Mucosa of descending colon (tissue), 3 donors: Measurements from ENCODE around the gene PDE6B. TPM values are rescaled to one million over a fixed set of nuclear protein-coding genes. Genes with fewer than 3 reads are reported as not detected.
A peak's percentile ranks its signal among the peaks of the same experiment; 100 is the strongest.

Experiments
- ATAC-seq: fragments of 200-7000 bp; cut with Tn5 transposase; one replicate; pipeline ENCODE4 v1.9.1; 2020; ENCODE audit warnings: mild to moderate bottlenecking, moderate library complexity
- DNase-seq, 3 donors: peaks; one replicate each; pipeline ENCODE4 v3.0.0-alpha.2; 2020
- H3K36me3 ChIP-seq: fragments of 200-600 bp; one replicate; pipeline ENCODE4 v1.8.0; 2021; ENCODE audit warnings: low read depth, mild to moderate bottlenecking
- H3K4me1 ChIP-seq: fragments of 200-600 bp; one replicate; pipeline ENCODE4 v1.8.0; 2021; ENCODE audit warnings: low read depth, mild to moderate bottlenecking
- H3K4me3 ChIP-seq: fragments of 200-600 bp; one replicate; pipeline ENCODE4 v1.8.0; 2021; ENCODE audit warnings: mild to moderate bottlenecking
- H3K9me3 ChIP-seq: fragments of 200-600 bp; one replicate; pipeline ENCODE4 v1.8.0; 2021; ENCODE audit warnings: mild to moderate bottlenecking
- CTCF ChIP-seq: fragments of 200-600 bp; IDR thresholded peaks from one replicate; pipeline ENCODE4 v1.8.0; 2022; ENCODE audit warnings: antibody characterized with exemption, mild to moderate bottlenecking
- intact Hi-C, 2 donors: fragments of 100-400 bp; cut with DNase I in 1 of 2; cut with micrococcal nuclease in 1 of 2; formaldehyde crosslinking; loops; one replicate each; pipeline versions ENCODE4 v1.11.0 to v1.11.1; 2022; cut with DNase I, micrococcal nuclease
- total RNA-seq, 3 donors: library from RNA; stranded (reverse); fragmentation: NEBNext Ultra II Directional in 2 of 3; extraction: Animal tissue kit (Norgen Biotek cat#: 25700) in 2 of 3; gene quantifications; one replicate each; pipeline versions ENCODE4 v1.2.1 to v1.2.4, GENCODE V29; 2021 to 2023
- donor health status: DM: no; HTN: no; CAD: no; lungs with moderate emphysema.
- donor health status: DM: no; HTN: no; CAD: no.
- donor health status: DM: no; HTN: yes; CAD: no.

Gene PDE6B
- total RNA-seq, 3 donors from 2014 or later = 1.0 to 2.9 (median 1.2) TPM

DNA sequence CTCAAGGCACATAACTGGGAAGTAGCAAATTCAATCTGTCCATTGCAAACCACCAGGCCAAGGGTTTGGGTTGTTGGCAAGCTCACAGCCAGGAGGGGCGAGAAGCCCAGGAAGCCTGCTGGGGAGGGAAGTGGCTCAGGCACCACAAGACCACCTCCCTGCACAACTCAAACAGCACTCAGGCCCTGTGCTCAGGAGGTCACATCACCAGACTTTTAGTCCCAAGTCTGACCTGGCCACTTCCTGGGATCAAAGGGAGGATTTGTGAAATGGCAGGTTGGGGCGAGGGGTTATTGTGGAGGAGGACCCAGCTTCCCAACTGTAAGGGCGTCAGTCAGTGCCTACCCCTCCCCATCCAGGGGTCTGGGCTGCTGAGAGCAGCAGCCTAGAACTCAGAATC is 46.4 kb downstream of the PDE6B start:
- ATAC-seq = no peak
- DNase-seq = no peak
- TF ChIP-seq CTCF = no peak
- no peaks in the 10 kb centered on the region for H3K9me3 ChIP-seq
- intact Hi-C loops = no loop called here
- peaks cover 3% of the 10 kb centered on the region for H3K36me3 ChIP-seq
- peaks cover 17% of the 10 kb centered on the region for H3K4me1 ChIP-seq
- H3K4me3 ChIP-seq = no peak overlapping the region

- H3K4me3 ChIP-seq = peak overlapping the region; percentile 77
- no peaks in the 10 kb centered on the region for H3K9me3 ChIP-seq
- H3K36me3 ChIP-seq = peaks cover 3% of the 10 kb centered on the region
- DNase-seq (peak; percentile 81 to 85 (median 85)), ATAC-seq (peak; percentile 60)
- no peak for TF ChIP-seq CTCF
- intact Hi-C loops = no loop called here
- H3K4me1 ChIP-seq = peaks cover 26% of the 10 kb centered on the region
Measured at GRCh38 chr4:673349-674091, 48.1 kb downstream of the PDE6B start.

- ATAC-seq (peak; percentile 89), DNase-seq (peak; percentile 96 to 99 (median 98))
- peaks cover 3% of the 10 kb centered on the region for H3K36me3 ChIP-seq
- H3K9me3 ChIP-seq = no peaks in the 10 kb centered on the region
- H3K4me3 ChIP-seq = peak within 1 kb of the TSS; percentile 77
- H3K4me1 ChIP-seq = peaks cover 26% of the 10 kb centered on the region
- intact Hi-C loops = no loop called here
- TF ChIP-seq CTCF = peak; percentile 96
Measured at GRCh38 chr4:674172-675035, 49.0 kb downstream of the PDE6B start, which contains the start of the genes ATP5ME and MYL5. TSS of gene ATP5ME (minus strand) at chr4:674276. CDS start at chr4:674247, 29 bp downstream. TSS of gene MYL5 (plus strand) at chr4:674542. CDS start at chr4:678027, 3,485 bp downstream.

- peak overlapping the region; percentile 77 for H3K4me3 ChIP-seq
- ATAC-seq (peak; percentile 1), DNase-seq (peak in 2 of 3 donors; percentile 23 to 69)
- TF ChIP-seq CTCF = no peak
- intact Hi-C loops = no loop called here
- H3K36me3 ChIP-seq = peaks cover 3% of the 10 kb centered on the region
- no peaks in the 10 kb centered on the region for H3K9me3 ChIP-seq
- peaks cover 29% of the 10 kb centered on the region for H3K4me1 ChIP-seq
Measured at GRCh38 chr4:675036-675882, 49.9 kb downstream of the PDE6B start.
